ENCODE measurements around the gene EPGN. TPM values are rescaled to one million over a fixed set of nuclear protein-coding genes. Genes with fewer than 3 reads are reported as not detected.
"Not testable (repeated sequence)": the region's sequence is repeated elsewhere in the genome, so short reads cannot be mapped to it uniquely, and the experiment has no call there.

EPGN gene
- total RNA-seq, 4 donors from 2014 or later: 1.6 TPM; not detected in 3

DNA sequence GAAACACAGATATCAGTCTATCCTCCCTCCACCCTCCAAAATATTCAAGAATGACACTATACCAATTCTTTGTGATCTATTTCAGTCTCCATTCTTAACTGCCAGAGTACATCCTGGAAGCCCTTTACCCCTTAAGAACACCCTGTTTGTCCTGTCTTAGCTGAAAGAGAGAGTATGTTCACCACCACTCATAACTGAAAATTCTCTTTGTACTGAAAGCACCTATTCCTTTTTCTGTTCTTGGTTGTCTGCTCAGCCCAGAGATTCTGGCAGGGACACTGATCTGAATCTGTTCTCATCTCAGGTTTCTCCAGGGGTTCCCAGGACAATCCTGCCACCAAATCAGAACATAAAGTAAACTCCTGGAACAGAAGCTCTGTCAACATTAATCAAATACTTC lies 31.2 kb downstream of the EPGN start:
- TF ChIP-seq POLR2AphosphoS5 (IDR thresholded peaks at IDR 0.05): no peak
- TF ChIP-seq, protein P1, sequence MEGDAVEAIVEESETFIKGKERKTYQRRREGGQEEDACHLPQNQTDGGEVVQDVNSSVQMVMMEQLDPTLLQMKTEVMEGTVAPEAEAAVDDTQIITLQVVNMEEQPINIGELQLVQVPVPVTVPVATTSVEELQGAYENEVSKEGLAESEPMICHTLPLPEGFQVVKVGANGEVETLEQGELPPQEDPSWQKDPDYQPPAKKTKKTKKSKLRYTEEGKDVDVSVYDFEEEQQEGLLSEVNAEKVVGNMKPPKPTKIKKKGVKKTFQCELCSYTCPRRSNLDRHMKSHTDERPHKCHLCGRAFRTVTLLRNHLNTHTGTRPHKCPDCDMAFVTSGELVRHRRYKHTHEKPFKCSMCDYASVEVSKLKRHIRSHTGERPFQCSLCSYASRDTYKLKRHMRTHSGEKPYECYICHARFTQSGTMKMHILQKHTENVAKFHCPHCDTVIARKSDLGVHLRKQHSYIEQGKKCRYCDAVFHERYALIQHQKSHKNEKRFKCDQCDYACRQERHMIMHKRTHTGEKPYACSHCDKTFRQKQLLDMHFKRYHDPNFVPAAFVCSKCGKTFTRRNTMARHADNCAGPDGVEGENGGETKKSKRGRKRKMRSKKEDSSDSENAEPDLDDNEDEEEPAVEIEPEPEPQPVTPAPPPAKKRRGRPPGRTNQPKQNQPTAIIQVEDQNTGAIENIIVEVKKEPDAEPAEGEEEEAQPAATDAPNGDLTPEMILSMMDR (IDR thresholded peaks at IDR 0.05): no peak
- TF ChIP-seq EP300 (IDR thresholded peaks at IDR 0.05): no peak
- TF ChIP-seq POLR2A (IDR thresholded peaks at IDR 0.05): no peak
- no peak for ATAC-seq
- no peak overlapping the region for H3K4me3 ChIP-seq

DNA sequence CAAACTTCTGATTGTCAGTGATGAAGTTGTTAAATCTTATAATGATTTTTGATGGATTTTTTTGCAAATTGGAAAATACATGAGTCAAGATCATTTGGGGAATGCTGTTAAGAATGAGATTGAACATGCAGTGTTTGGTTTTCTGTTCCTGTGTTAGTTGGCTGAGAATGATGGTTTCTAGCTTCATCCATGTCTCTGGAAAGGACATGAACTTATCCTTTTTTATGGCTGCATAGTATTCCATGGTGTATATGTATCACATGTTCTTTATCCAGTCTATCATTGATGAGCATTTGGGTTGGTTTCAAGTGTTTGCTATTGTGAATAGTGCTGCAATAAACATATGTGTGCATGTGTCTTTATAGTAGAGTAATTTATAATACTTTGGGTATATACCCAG lies 32.2 kb downstream of the EPGN start:
- not testable (repeated sequence) for H3K4me3 ChIP-seq, H3K27me3 ChIP-seq, H3K4me1 ChIP-seq, ATAC-seq, H3K27ac ChIP-seq, H3K36me3 ChIP-seq
- peaks cover 0 to 15% (median 0%) of the 10 kb centered on the region in 3 donors for H3K9me3 ChIP-seq

More for the DNA sequence above, 31.2 kb downstream of the EPGN start:
- H3K4me1 ChIP-seq: no peaks in the 10 kb centered on the region
- no peak overlapping the region for H3K27ac ChIP-seq
- no peaks in the 10 kb centered on the region for H3K36me3 ChIP-seq
- H3K9me3 ChIP-seq: peaks cover 0 to 11% (median 0%) of the 10 kb centered on the region in 3 donors
- H3K27me3 ChIP-seq: no peaks in the 10 kb centered on the region

DNA sequence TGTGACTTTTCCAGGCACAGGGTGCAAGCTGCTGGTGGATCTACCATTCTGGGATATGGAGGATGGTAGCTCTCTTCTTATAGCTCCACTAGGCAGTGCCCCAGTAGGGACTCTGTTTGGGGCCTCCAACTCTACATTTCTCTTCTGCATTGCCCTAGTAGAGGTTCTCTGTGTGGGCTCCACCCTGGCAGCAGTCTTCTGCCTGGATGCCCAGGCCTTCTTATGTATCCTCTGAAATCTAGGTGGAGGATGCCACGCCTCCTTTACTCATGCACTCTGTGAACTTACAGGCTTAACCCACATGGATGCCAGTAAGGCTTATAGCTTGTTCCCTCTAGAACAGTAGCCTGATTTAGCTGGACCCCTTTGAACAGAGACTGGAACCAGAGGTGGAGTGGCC lies 35.8 kb downstream of the EPGN start:
- Histone ChIP-seq H3K4me3 (no peak overlapping the region), H3K36me3 (no peaks in the 10 kb centered on the region), H3K4me1 (no peaks in the 10 kb centered on the region), H3K27me3 (no peaks in the 10 kb centered on the region), H3K9me3 (peaks cover 0 to 15% (median 0%) of the 10 kb centered on the region in 3 donors), H3K27ac (no peak overlapping the region)
- whole genome bisulfite sequencing, 2 donors (ENCODE audit: low coverage in 1 of 2): no CpG with 5 or more reads among the region's 1 CpG
- no peak for ATAC-seq
- TF ChIP-seq EP300 (IDR thresholded peaks at IDR 0.05) (no peak), POLR2A (IDR thresholded peaks at IDR 0.05) (no peak), POLR2AphosphoS5 (IDR thresholded peaks at IDR 0.05) (no peak)
- TF ChIP-seq, protein P1 (IDR thresholded peaks at IDR 0.05): no peak

DNA sequence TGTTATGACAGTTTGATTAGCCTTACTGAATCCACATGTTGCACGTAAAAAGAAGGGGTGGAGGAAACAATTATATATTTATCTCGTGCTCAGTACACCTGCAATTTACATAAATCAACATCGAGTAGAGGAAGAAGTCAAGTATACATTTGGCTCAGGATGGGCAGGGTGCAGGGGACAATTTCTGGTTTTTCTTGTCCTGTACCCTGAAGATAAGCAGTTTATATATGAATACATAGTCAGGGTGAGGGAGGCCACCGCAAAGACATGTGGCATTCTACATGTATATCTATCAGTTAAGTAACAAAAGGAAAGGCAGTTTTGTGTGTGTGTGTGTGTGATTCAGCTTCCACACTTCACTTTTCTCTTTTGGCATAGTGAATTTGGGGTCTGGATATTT lies 45.6 kb downstream of the EPGN start:
- H3K4me1 ChIP-seq: no peaks in the 10 kb centered on the region
- WGBS, 2 donors (ENCODE audit: low coverage in 1 of 2): 69% methylated on average over 3 to 4 of the region's 4 CpGs
- H3K27ac ChIP-seq: no peak overlapping the region
- ATAC-seq: no peak
- H3K4me3 ChIP-seq: no peak overlapping the region
- H3K9me3 ChIP-seq: no peaks in the 10 kb centered on the region
- TF ChIP-seq, protein P1 (IDR thresholded peaks at IDR 0.05): no peak
- TF ChIP-seq EP300 (IDR thresholded peaks at IDR 0.05) (no peak), POLR2AphosphoS5 (IDR thresholded peaks at IDR 0.05) (no peak), POLR2A (IDR thresholded peaks at IDR 0.05) (no peak)
- H3K36me3 ChIP-seq: no peaks in the 10 kb centered on the region
- H3K27me3 ChIP-seq: no peaks in the 10 kb centered on the region

DNA sequence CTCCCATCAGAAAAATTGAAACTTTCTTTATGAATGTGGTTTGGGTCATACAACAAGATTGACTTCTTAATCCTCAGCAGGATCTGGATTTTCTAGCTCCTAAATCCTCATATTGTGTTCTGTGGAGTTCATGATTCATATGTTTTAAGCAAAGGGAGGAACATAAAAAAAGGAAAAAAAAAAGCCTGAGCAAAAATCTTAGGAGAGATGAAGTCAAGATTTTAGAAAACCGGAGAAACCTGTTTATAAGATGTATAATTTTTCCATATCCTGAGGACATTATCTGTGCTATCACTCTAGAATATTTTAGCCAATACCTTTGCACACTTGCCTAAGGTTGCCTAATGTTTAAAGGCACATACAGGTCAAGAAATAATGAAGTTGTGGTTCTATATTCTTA lies 49.7 kb downstream of the EPGN start:
- TF ChIP-seq EP300 (IDR thresholded peaks at IDR 0.05): no peak
- TF ChIP-seq, protein P1 (IDR thresholded peaks at IDR 0.05): no peak
- no peak for TF ChIP-seq POLR2A (IDR thresholded peaks at IDR 0.05)
- no peak for TF ChIP-seq POLR2AphosphoS5 (IDR thresholded peaks at IDR 0.05)
- H3K9me3 ChIP-seq: no peaks in the 10 kb centered on the region
- 75 to 92% methylated on average over 1 of the region's 1 CpG for WGBS, 2 donors (ENCODE audit: low coverage in 1 of 2)

DNA sequence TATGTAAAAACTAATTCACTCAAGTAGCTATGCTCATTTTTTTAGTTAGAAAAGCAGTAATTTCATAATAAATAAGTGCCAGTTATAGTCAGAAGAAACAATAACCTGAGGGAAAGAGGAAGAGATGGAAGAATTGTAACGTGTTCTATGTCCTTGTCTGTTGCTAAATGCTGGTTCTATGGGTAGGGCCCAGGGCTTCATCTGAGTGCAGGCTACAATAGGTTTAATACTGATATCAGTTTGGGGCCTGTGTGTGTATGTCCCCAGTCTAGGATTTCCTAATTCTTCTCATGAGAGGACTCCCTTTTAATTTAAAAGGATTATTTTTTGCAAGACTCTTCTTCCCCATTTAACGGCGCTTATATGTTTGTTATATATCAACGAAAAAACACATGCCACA lies 53.4 kb downstream of the EPGN start:
- Histone ChIP-seq H3K36me3 (no peaks in the 10 kb centered on the region), H3K4me3 (no peak overlapping the region), H3K27ac (no peak overlapping the region), H3K9me3 (no peaks in the 10 kb centered on the region), H3K27me3 (no peaks in the 10 kb centered on the region), H3K4me1 (peaks cover 0 to 25% (median 0%) of the 10 kb centered on the region in 3 donors)
- no peak for ATAC-seq
- TF ChIP-seq POLR2AphosphoS5 (IDR thresholded peaks at IDR 0.05) (no peak), EP300 (IDR thresholded peaks at IDR 0.05) (no peak), POLR2A (IDR thresholded peaks at IDR 0.05) (no peak)
- TF ChIP-seq, protein P1 (IDR thresholded peaks at IDR 0.05): no peak
- 77 to 83% methylated on average over 4 of the region's 4 CpGs for WGBS, 2 donors (ENCODE audit: low coverage in 1 of 2)

More for the DNA sequence above, 49.7 kb downstream of the EPGN start:
- H3K36me3 ChIP-seq: no peaks in the 10 kb centered on the region
- H3K4me1 ChIP-seq: no peaks in the 10 kb centered on the region
- ATAC-seq: no peak
- no peak overlapping the region for H3K4me3 ChIP-seq
- no peak overlapping the region for H3K27ac ChIP-seq
- no peaks in the 10 kb centered on the region for H3K27me3 ChIP-seq

Measured in gastroesophageal sphincter (tissue), 4 donors.